ENCODE results near the gene PRIM1. TPM values are rescaled to one million over a fixed set of nuclear protein-coding genes. Genes with fewer than 3 reads are reported as not detected.

PRIM1 gene
- total RNA-seq, 1 experiment from 2014 or later, result 7.8 TPM

DNA sequence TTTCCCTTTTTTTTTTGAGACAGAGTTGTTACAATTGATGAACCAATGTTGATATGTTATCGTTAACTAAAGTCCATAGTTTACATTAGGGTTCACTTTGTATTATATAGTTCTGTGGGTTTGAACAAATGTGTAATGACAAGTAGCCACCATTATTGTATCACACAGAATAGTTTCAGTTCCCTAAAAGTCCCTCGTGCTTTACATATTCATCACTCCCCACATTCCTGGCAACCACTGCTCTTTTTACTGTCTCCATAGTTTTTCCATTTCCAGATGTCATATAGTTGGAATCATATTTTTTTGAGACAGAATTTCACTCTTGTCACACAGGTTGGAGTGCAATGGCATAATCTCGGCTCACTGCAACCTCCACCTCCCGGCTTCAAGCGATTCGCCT, 23.5 kb upstream of the PRIM1 start:
- CTCF ChIA-PET, result no interaction called here
- H3K27ac Mint-ChIP-seq (ENCODE audit: low read depth, unreplicated experiment), result no peak overlapping the region
- H3K4me3 Mint-ChIP-seq (ENCODE audit: unreplicated experiment), result no peak overlapping the region
- H3K9me3 Mint-ChIP-seq (ENCODE audit: unreplicated experiment), result no peaks in the 10 kb centered on the region
- peaks cover 5% of the 10 kb centered on the region for H3K4me1 Mint-ChIP-seq (ENCODE audit: insufficient read depth, unreplicated experiment)
- BruUV-seq (replicated peaks), result no TSS peak
- no peaks in the 10 kb centered on the region for H3K36me3 Mint-ChIP-seq (ENCODE audit: insufficient read depth, unreplicated experiment)
- POLR2A ChIA-PET, result no interaction called here
- H3K27me3 Mint-ChIP-seq (ENCODE audit: insufficient read depth, unreplicated experiment), result no peaks in the 10 kb centered on the region
- TF ChIP-seq, protein P1, sequence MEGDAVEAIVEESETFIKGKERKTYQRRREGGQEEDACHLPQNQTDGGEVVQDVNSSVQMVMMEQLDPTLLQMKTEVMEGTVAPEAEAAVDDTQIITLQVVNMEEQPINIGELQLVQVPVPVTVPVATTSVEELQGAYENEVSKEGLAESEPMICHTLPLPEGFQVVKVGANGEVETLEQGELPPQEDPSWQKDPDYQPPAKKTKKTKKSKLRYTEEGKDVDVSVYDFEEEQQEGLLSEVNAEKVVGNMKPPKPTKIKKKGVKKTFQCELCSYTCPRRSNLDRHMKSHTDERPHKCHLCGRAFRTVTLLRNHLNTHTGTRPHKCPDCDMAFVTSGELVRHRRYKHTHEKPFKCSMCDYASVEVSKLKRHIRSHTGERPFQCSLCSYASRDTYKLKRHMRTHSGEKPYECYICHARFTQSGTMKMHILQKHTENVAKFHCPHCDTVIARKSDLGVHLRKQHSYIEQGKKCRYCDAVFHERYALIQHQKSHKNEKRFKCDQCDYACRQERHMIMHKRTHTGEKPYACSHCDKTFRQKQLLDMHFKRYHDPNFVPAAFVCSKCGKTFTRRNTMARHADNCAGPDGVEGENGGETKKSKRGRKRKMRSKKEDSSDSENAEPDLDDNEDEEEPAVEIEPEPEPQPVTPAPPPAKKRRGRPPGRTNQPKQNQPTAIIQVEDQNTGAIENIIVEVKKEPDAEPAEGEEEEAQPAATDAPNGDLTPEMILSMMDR (IDR thresholded peaks at IDR 0.05; ENCODE audit: unreplicated experiment), result no peak
- intact Hi-C loops (cut with micrococcal nuclease), result no loop called here
- DNase-seq (ENCODE audit: unreplicated experiment), result no peak

DNA sequence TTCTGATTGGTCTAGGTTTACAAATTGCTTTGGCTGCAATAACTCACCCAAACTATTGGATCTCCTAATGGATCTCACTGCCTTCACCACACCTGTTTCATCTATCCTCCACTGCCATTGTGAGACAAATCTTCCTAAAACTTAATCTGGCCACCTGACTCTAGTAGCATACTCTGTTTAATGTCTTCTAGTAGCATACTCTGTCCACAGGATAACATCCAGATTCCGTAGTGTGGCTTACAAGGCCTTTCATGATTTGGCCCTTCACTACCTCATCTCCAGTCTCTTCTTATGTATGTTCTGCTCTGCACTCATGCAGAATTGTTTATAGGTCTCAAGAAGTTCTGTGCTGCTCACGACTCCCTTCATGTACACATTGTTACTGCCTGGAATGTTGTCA, 21.0 kb upstream of the PRIM1 start:
- Mint-ChIP-seq H3K36me3 (ENCODE audit: insufficient read depth, unreplicated experiment) (no peaks in the 10 kb centered on the region), H3K27ac (ENCODE audit: low read depth, unreplicated experiment) (no peak overlapping the region), H3K4me3 (ENCODE audit: unreplicated experiment) (no peak overlapping the region), H3K9me3 (ENCODE audit: unreplicated experiment) (no peaks in the 10 kb centered on the region), H3K27me3 (ENCODE audit: insufficient read depth, unreplicated experiment) (no peaks in the 10 kb centered on the region), H3K4me1 (ENCODE audit: insufficient read depth, unreplicated experiment) (peaks cover 9% of the 10 kb centered on the region)
- POLR2A ChIA-PET, result no interaction called here
- intact Hi-C loops (cut with micrococcal nuclease), result no loop called here
- CTCF ChIA-PET, result interaction anchor here (1.3 kb wide), 1 partner anchor 14 kb away, joined by 3 read pairs; no protein-coding TSS in a partner anchor
- DNase-seq (ENCODE audit: unreplicated experiment), result no peak
- TF ChIP-seq, protein P1 (IDR thresholded peaks at IDR 0.05; ENCODE audit: unreplicated experiment), result no peak
- no TSS peak for BruUV-seq (replicated peaks)

DNA sequence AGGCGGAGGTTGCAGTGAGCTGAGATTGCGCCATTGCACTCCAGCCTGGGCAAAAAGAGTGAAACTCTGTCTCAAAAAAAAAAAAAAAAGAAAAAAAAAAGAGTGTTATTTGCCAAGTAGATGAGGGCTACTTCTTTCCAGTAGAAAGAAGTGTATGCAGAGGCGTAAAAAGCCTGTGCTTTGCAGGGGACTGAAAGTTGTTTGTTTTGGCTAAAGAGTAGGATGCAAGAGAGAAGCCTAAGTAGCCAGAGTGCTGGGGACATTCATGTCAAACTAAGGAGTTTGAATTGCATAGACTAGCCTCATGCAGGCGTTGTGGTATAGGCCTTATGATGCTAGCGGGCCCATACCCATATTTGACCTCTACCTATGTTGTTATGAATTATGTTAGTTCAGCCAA, 20.5 kb upstream of the PRIM1 start:
- CTCF ChIA-PET, result interaction anchor here (1.3 kb wide), 1 partner anchor 13 kb away, joined by 3 read pairs; no protein-coding TSS in a partner anchor
- DNase-seq (ENCODE audit: unreplicated experiment), result no peak
- Mint-ChIP-seq H3K27me3 (ENCODE audit: insufficient read depth, unreplicated experiment) (no peaks in the 10 kb centered on the region), H3K9me3 (ENCODE audit: unreplicated experiment) (no peaks in the 10 kb centered on the region), H3K27ac (ENCODE audit: low read depth, unreplicated experiment) (no peak overlapping the region), H3K36me3 (ENCODE audit: insufficient read depth, unreplicated experiment) (no peaks in the 10 kb centered on the region), H3K4me1 (ENCODE audit: insufficient read depth, unreplicated experiment) (peaks cover 12% of the 10 kb centered on the region), H3K4me3 (ENCODE audit: unreplicated experiment) (no peak overlapping the region)
- no TSS peak for BruUV-seq (replicated peaks)
- intact Hi-C loops (cut with micrococcal nuclease), result no loop called here
- TF ChIP-seq, protein P1 (IDR thresholded peaks at IDR 0.05; ENCODE audit: unreplicated experiment), result no peak
- POLR2A ChIA-PET, result no interaction called here

DNA sequence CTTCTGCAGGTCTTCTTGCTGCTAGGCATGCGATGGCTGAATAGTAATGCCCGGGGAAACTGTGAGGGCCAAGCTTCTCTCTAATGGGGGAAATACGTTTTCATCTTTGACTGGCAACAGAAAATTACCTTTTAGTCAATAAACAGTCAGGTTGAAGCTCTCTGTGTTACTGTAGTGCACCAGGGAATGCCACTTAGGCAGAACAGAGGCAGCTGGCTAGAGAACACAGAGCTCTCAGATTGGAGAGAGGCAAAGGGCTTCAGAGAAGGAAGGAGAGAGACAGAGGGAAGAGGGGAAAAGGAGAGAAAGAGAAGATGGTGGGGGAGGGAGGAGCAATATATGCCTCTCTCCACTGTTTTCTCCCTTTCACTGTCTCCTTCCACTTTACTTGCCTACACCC, 17.7 kb upstream of the PRIM1 start:
- ChIA-PET CTCF (interaction anchor here (1.0 to 2.8 kb wide), 2 partner anchors 11 to 232 kb away, joined by 5 to 14 read pairs; no protein-coding TSS in a partner anchor), POLR2A (no interaction called here)
- no peaks in the 10 kb centered on the region for H3K9me3 Mint-ChIP-seq (ENCODE audit: unreplicated experiment)
- no peaks in the 10 kb centered on the region for H3K27me3 Mint-ChIP-seq (ENCODE audit: insufficient read depth, unreplicated experiment)
- H3K27ac Mint-ChIP-seq (ENCODE audit: low read depth, unreplicated experiment), result no peak overlapping the region
- intact Hi-C loops (cut with micrococcal nuclease), result no loop called here
- BruUV-seq (replicated peaks), result no TSS peak
- peaks cover 12% of the 10 kb centered on the region for H3K4me1 Mint-ChIP-seq (ENCODE audit: insufficient read depth, unreplicated experiment)
- H3K4me3 Mint-ChIP-seq (ENCODE audit: unreplicated experiment), result no peak overlapping the region
- no peak for DNase-seq (ENCODE audit: unreplicated experiment)
- H3K36me3 Mint-ChIP-seq (ENCODE audit: insufficient read depth, unreplicated experiment), result no peaks in the 10 kb centered on the region
- TF ChIP-seq, protein P1 (IDR thresholded peaks at IDR 0.05; ENCODE audit: unreplicated experiment), result no peak

Measured in MCF 10A (cell line).